B cell (primary cell): Measurements from ENCODE around the gene VILL.

Experiments used
- EZH2 ChIP-seq: IDR thresholded peaks from 2 replicates; pipeline ENCODE4 v1.6.1; 2012; ENCODE audit warnings: borderline replicate concordance, low read depth, mild to moderate bottlenecking, moderate library complexity, low read length; ENCODE audit not compliant: insufficient read depth, poor library complexity, severe bottlenecking
- TF ChIP-seq, protein P1 (sequence below): fragments of 200-600 bp; IDR thresholded peaks from one replicate; pipeline ENCODE4 v1.8.0; 2022; ENCODE audit warnings: antibody characterized with exemption, mild to moderate bottlenecking

DNA sequence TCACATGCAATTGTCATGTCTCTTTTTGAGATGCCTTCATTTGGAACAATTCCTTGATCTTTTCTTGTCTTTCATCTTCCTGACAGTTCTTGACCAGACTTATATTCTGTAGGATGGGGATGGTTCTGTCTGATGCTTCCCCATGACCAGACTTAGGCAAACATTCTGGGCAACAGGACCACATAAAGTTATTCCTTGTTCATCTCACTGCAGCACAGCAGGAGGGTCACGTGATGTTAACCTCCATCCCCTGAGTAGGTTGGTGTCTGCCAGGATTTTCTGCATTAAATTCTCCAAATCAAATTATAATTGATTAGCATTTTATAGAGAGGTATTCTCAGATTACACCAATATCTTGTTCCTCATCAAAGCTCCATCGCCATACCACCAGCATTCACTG is 56.2 kb downstream of the VILL start:
- TF ChIP-seq, protein P1, sequence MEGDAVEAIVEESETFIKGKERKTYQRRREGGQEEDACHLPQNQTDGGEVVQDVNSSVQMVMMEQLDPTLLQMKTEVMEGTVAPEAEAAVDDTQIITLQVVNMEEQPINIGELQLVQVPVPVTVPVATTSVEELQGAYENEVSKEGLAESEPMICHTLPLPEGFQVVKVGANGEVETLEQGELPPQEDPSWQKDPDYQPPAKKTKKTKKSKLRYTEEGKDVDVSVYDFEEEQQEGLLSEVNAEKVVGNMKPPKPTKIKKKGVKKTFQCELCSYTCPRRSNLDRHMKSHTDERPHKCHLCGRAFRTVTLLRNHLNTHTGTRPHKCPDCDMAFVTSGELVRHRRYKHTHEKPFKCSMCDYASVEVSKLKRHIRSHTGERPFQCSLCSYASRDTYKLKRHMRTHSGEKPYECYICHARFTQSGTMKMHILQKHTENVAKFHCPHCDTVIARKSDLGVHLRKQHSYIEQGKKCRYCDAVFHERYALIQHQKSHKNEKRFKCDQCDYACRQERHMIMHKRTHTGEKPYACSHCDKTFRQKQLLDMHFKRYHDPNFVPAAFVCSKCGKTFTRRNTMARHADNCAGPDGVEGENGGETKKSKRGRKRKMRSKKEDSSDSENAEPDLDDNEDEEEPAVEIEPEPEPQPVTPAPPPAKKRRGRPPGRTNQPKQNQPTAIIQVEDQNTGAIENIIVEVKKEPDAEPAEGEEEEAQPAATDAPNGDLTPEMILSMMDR = no peak
- no peak for TF ChIP-seq EZH2
